Effector CD8-positive, alpha-beta T cell (primary cell): ENCODE measurements around the gene SLC1A2.

Experiments used
- DNase-seq: peaks from one replicate; lab custom pipeline; 2025; lab: John Stamatoyannopoulos, UW

The SLC1A2 gene

DNA sequence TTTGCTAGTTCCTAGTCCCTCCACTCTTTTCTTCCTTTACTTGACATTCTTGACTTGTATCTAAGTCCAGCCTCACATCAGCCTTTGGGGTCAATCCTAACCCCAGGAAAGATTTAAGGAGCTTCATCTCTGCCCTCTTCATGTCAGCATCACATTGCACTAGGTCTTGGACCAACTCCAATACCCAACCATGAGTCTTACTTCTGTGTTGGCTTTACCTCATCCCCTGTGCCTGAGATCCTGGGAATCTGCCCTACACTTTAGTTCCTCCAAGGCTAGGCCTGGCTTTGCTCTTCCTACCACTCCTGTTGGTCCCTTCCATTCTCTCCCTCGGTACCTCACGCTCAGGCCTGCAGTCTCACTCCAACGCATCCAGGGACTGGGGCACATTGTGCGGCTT is 117.0 kb downstream of the SLC1A2 start:
- no peak for DNase-seq

- no peak for DNase-seq
These were observed 121.0 kb downstream of the SLC1A2 start for GRCh38 chr11:35298369-35298768.

GRCh38 chr11:35295751-35296150 is 123.6 kb downstream of the SLC1A2 start:
- no peak for DNase-seq

GRCh38 chr11:35293699-35294098 is 125.7 kb downstream of the SLC1A2 start:
- DNase-seq = no peak

GRCh38 chr11:35293035-35293434 is 126.3 kb downstream of the SLC1A2 start:
- no peak for DNase-seq

GRCh38 chr11:35292279-35292678 is 127.1 kb downstream of the SLC1A2 start:
- no peak for DNase-seq

DNA sequence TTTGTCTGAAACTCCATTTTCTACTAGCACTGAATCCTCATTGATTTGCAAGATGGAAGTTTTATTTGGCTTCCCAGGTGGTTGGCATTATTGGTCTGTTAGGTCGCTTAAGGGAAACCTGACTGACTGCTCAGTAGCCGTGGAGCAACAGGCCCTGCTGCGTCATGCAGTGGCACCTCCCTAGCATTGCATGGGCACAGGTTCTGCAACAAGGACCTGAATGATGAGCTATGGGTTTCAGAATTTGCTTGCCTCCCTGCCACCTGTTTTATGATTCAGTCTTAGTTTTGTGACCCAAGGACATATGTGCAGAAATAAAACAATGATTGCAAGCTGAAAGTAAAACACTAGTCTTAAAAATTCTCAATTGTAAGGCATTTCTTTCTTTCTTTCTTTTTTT is 128.5 kb downstream of the SLC1A2 start:
- no peak for DNase-seq

GRCh38 chr11:35289821-35290220 is 129.5 kb downstream of the SLC1A2 start:
- DNase-seq = no peak

GRCh38 chr11:35288817-35289541 is 130.4 kb downstream of the SLC1A2 start:
- DNase-seq = no peak

GRCh38 chr11:35288309-35288708 is 131.0 kb downstream of the SLC1A2 start:
- DNase-seq = no peak

DNA sequence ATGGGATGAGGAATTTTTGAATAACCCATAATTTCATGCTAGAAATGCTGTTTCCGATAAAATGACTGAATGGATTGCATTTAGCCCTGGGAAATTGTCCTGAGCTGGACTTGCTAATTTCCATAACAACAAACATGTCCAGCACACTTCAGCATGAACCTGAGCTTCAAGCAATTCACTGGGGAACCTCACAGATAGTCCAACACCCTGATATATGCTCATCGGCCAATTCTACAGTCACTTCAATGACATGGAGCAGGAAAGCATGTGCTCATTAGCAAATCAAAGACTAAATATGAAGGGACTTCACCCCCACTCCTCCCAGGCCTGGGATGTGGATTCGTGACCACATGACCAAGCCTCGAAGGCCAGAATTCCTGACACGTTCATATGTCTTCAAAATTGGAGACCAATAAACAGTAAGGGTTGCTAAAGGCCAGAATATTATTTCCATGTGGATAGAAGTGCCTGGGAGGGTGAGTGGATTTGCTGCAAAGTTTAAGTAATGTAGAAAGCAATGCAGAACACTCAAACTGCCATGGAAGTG is 131.9 kb downstream of the SLC1A2 start:
- DNase-seq = no peak

DNA sequence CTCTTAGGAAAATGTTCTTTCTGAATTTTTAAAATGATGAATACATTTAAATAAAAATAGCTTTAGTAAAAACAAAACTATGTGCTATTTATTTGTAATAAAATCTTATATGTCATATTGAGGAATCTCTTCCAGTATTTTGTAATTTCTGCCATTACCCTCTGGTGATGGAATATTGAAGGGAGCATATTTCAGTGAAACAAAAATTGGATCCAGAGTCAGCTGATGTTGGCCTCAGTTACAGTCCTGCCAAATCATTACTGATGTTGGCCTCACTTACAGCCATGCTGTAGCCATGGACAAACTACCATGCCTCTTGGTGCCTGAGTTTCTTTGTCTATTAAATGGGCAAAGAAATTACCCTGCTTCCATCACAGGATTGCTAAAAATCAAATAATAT is 133.2 kb downstream of the SLC1A2 start:
- DNase-seq = no peak

DNA sequence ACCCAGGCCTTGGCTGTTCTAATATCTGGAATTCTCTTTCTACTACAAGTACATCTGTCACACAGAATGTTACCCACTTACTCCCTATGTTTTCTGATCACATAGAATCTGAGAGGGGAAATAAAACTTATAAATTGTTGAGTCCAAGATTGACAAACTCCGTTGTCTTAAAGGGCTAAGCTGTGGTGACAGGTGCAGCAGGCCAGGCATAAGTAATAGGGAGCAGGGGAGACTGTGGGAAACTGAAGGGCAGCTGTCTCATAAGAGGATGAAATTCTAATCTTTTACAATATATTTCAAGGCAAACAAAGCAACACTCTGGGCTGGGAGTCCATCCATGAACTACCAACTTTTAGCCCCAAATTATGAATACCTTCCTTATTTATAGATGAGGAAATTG is 133.9 kb downstream of the SLC1A2 start:
- no peak for DNase-seq

- no peak for DNase-seq
These were observed 137.0 kb downstream of the SLC1A2 start for GRCh38 chr11:35282221-35282882.

- DNase-seq = no peak
These were observed 138.1 kb downstream of the SLC1A2 start for GRCh38 chr11:35281169-35281688.

GRCh38 chr11:35280727-35281126 is 138.6 kb downstream of the SLC1A2 start:
- no peak for DNase-seq

GRCh38 chr11:35277827-35278226 is 141.5 kb downstream of the SLC1A2 start:
- no peak for DNase-seq

- DNase-seq = no peak
These were observed 142.8 kb downstream of the SLC1A2 start for GRCh38 chr11:35276396-35277145.

- no peak for DNase-seq
These were observed 143.6 kb downstream of the SLC1A2 start for GRCh38 chr11:35275786-35276170.

- DNase-seq = no peak
These were observed 144.2 kb downstream of the SLC1A2 start for GRCh38 chr11:35274909-35275785.

- no peak for DNase-seq
These were observed 146.9 kb downstream of the SLC1A2 start for GRCh38 chr11:35272391-35272902.
